GM18498 (cell line): Measurements from ENCODE around the gene PHACTR1.
"Not testable (repeated sequence)": the region's sequence is repeated elsewhere in the genome, so short reads cannot be mapped to it uniquely, and the experiment has no call there.

Experiments used
- ATAC-seq: cut with Tn5 transposase; IDR thresholded peaks from one replicate; pipeline ENCODE4 v1.9.1; 2021; ENCODE audit warnings: mild to moderate bottlenecking, moderate library complexity; ENCODE audit not compliant: unreplicated experiment

PHACTR1 gene

GRCh38 chr6:13297391-13297790 lies 580.8 kb downstream of the PHACTR1 start:
- no peak for ATAC-seq

- no peak for ATAC-seq
Measured at GRCh38 chr6:13298446-13298845, 581.9 kb downstream of the PHACTR1 start.

GRCh38 chr6:13299403-13299821 lies 582.8 kb downstream of the PHACTR1 start:
- ATAC-seq = no peak

- no peak for ATAC-seq
Measured at GRCh38 chr6:13299918-13300317, 583.4 kb downstream of the PHACTR1 start.

- ATAC-seq = no peak
Measured at GRCh38 chr6:13300643-13301590, 584.4 kb downstream of the PHACTR1 start.

- ATAC-seq = no peak
Measured at GRCh38 chr6:13302291-13302690, 585.7 kb downstream of the PHACTR1 start.

GRCh38 chr6:13302751-13303667 lies 586.4 kb downstream of the PHACTR1 start:
- ATAC-seq = peak; percentile 69

GRCh38 chr6:13303668-13304017 lies 587.1 kb downstream of the PHACTR1 start:
- peak; percentile 55 for ATAC-seq

- no peak for ATAC-seq
Measured at GRCh38 chr6:13304101-13304500, 587.5 kb downstream of the PHACTR1 start.

- ATAC-seq = peak; percentile 48
Measured at GRCh38 chr6:13304580-13305260, 588.2 kb downstream of the PHACTR1 start.

GRCh38 chr6:13305288-13305687 lies 588.7 kb downstream of the PHACTR1 start:
- ATAC-seq = no peak

GRCh38 chr6:13305791-13306190 lies 589.2 kb downstream of the PHACTR1 start:
- ATAC-seq = no peak

- no peak for ATAC-seq
Measured at GRCh38 chr6:13307508-13307995, 591.0 kb downstream of the PHACTR1 start.

- no peak for ATAC-seq
Measured at GRCh38 chr6:13308332-13308731, 591.8 kb downstream of the PHACTR1 start.

- ATAC-seq = no peak
Measured at GRCh38 chr6:13311155-13311554, 594.6 kb downstream of the PHACTR1 start.

GRCh38 chr6:13314806-13315205 lies 598.2 kb downstream of the PHACTR1 start:
- ATAC-seq = no peak

- ATAC-seq = no peak
Measured at GRCh38 chr6:13315896-13316295, 599.3 kb downstream of the PHACTR1 start.

- ATAC-seq = no peak
Measured at GRCh38 chr6:13318821-13319220, 602.3 kb downstream of the PHACTR1 start.

- no peak for ATAC-seq
Measured at GRCh38 chr6:13319891-13320564, 603.5 kb downstream of the PHACTR1 start.

- ATAC-seq = not testable (repeated sequence)
Measured at GRCh38 chr6:13326031-13326586, 609.5 kb downstream of the PHACTR1 start.
